ENCODE measurements around the gene CAMK2G.
"Not testable (repeated sequence)": the region's sequence is repeated elsewhere in the genome, so short reads cannot be mapped to it uniquely, and the experiment has no call there.

CAMK2G gene

DNA sequence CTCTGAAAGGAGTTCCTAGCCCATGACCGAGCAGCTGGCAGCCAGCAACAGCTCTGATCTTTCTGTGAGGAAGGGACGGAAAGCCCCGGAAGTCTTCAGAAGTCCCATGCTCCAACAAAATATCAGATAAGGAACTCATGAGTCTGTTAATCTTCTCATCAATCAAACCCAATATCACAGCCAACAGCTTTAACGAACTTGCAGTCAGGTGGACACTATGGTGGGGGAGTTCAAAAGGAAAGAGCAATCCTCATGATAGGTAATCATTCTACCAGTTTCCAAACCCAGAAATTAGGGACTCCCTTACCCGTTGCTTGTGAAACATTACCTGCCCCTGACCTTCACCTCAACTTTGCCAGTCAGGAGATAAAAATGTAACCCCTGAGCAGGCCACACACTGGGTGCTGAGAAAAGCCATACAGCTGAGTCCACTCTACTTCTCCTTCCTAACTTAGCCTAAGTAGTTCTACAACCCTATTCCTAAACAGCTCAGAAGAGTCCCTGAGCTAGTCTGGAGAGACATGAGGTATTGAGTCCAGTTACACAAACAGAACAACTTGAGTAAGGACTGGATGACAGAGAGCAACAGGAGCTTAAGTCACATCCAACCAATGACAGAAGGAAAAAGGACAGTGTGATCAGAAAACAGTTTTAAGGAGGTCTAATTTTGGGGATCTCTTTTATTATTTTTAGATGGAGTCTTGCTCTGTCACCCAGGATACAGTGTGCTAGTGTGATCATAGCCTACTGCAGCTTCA is 65.1 kb downstream of the CAMK2G start:
- no peak for DNase-seq

DNA sequence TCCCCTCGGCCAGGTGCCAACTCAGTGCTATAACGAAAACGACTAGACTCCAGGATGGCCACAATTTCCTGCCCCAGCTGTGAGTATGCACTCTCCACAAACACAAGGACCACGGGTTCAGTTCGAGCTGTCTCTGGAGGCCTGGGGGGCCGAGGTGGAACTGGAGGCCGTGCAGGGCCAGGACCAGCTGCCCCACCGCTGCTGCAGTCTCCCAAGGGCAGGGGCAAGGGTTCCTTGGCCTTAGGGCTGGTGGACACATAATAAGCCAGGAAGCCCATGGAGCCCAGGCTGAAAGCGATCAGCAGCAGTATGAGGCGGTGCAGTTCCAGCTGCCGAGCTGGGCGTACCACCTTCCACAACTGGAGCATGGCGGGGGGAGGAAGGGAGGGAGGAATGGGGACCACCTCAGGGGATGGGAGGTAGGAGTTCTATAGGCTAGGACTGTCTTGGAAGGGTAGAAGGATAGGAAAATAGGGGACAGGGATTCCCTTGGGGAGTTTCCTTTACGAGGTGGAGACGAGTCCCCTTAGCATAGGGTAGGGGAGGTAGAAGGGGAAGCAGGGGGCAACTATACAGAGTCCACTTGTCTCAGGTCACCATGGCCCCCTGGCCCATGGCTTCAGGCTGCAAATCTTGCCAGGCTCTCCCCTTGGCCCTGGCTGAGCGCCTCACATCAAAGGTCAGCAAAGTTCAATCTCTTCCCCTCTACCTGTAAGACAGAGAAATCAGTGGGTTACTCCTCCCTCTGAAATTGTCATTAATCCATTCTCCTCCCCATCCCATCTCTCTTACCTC is 66.1 kb downstream of the CAMK2G start:
- DNase-seq = no peak

GRCh38 chr10:73807471-73807870 is 66.9 kb downstream of the CAMK2G start:
- DNase-seq = no peak

DNA sequence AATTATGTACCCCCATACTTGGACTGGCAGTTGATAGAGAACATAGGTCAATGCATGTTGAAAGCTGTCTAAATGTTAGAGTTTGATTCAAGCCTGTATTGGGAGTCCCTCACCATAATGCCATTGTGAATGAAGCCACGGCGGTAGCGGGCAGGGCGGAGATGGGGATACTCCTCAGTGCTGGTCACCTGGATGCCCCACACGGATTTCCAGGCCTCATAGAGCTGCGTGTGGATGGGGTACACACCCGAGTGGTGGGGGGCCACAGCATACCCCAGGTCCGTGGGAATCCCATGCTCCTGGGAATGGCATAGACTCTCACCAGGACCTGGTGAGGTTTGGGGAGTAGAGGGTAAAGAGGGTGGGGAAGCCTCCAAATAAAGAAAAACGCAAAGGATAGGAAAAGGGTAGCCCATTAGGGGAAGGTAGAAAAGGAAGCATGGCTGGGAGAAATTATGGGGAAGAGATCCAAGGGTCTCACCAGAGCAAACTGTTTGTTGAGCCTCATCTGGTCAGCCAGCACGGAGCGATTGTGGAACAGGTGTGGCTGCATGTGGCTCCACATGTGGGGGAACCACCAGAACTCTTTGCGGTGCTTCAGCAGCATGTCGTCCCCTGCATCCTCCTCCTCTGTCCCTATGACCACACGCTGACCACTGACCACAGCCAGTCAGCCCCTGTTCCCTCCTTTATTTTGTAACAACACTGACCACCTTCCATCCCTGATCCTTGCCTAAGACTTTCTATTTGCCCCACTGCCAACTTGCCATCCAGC is 68.0 kb downstream of the CAMK2G start:
- no peak for DNase-seq

DNA sequence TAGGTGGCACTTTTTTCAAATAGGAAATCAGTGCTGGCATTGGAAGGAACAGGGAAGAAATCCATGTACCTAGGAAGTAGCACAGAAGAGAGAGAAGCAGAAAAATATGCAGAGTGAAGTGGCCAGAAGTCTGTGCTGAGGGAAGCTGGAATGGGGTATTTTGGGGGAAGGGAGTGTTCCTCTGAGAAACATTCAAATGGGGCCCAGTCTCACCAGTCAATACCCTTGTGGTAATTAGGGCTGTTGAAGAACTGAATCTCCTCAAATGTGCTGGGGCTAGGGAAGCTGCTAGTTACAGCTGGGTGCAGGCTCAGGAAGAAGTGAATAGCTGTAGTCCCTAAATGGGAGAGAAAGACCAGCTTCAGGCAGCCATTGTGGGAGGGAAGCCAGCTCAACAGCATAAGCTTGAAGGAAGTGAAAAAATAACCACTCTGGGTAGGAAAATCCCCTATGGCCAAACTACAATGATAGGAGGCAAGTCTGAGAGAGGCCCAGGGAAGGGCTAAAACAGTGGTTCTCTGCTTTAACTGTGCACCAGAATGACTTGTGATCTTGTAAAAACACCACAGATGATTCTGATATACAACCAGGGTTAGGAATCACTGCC is 70.6 kb downstream of the CAMK2G start:
- no peak for DNase-seq

GRCh38 chr10:73802276-73802991 is 71.9 kb downstream of the CAMK2G start:
- DNase-seq = no peak

- no peak for DNase-seq
Measured at GRCh38 chr10:73801253-73801590, 73.1 kb downstream of the CAMK2G start.

DNA sequence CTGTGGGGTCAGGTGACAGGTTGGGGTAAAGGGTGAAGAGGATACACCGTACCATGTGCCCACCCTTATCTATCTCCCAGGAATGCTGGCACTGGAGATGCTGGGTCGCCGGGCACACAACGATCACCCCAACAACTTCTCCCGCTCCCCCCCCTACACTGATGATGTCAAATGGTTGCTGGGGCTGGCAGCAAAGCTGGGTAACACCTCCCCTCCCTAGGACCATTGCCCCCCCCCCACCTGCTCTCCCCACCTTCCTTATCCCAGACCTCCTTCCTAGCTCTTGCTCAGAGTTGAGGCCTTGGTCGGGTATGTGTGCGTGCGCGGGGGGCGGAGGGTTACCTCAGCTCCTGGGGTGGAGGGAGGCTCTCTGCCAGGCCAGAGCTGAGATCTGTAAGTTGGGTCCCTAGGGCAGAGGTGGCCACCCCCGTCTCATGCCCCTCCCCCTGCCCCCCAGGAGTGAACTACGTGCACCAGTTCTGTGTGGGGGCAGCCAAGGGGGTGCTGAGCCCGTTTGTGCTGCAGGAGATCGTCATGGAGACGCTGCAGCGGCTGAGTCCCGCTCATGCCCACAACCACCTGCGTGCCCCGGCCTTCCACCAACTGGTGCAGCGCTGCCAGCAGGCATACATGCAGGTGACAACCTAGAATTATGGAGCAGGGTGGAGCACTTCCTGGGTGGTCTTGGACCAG is 73.6 kb downstream of the CAMK2G start:
- DNase-seq = no peak

DNA sequence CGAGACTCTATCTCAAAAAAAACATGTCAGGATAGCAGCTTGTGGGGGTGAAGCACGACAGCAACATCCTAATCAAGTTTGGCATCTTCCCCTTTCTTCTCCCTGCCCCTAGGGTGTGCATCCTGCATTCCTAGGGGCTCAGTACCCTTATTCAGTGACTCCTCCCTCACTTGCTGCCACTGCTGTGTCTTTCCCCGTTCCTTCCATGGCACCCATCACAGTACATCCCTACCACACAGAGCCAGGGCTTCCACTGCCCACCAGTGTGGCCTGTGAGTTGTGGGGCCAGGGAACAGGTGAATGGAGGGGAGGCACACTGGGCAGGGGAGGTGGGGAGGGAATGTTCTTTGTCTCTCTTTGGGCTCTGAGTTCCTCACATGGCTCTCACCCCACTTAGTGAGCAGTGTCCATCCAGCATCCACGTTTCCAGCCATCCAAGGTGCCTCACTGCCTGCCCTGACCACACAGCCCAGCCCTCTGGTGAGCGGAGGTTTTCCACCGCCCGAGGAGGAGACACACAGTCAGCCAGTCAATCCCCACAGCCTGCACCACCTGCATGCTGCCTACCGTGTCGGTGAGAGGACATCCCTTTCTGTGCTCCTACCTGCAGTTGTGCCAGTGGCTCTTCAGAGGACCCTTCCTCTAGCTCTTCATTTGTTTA is 74.3 kb downstream of the CAMK2G start:
- no peak for DNase-seq

- DNase-seq = no peak
Measured at GRCh38 chr10:73798927-73799560, 75.3 kb downstream of the CAMK2G start.

DNA sequence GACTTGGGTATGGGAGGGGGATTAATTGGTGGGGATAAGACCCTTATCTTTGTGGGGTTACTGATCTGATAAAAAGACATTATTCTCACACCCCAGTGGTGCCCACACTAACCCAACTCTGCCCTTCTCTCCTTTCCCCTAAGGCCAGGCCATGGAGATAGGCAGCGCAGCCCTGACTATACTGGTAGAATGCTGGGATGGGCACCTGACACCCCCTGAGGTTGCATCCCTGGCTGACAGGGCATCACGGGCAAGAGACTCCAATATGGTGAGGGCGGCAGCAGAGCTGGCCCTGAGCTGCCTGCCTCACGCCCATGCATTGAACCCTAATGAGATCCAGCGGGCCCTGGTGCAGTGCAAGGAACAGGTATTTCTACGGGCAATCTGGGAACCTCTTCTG is 76.3 kb downstream of the CAMK2G start:
- no peak for DNase-seq

- DNase-seq = no peak
Measured at GRCh38 chr10:73797324-73798025, 76.9 kb downstream of the CAMK2G start.

DNA sequence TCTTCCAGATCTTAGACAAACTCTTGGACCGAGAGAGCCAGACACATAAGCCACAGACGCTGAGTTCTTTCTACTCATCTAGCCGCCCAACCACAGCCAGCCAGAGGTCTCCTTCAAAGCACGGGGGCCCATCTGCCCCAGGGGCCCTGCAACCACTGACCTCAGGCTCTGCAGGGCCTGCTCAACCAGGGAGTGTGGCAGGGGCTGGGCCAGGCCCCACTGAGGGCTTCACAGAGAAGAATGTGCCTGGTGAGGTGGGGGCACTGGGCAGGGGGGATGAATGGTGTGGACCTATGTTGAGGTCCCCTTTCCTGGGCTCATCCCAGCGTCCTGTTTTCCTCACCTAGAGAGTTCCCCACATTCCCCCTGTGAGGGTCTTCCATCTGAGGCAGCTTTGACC is 77.6 kb downstream of the CAMK2G start:
- no peak for DNase-seq

DNA sequence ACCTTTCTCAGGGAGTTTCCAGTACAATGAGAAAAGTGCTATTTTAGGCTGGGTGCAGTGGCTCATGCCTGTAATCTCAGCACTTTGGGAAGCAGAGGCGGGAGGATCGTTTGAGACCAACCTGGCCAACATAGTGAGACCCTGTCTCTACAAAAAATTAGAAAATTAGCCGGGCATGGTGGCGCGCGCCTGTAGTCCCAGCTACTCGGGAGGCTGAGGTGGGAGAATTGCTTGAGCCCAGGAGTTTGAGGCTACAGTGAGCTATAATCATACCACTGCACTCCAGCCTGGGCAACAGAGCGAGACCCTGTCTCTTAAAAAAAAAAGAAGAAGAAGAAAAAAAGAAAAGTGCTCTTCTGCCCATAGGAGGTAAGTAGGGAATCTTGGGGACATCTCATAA is 78.3 kb downstream of the CAMK2G start:
- DNase-seq = not testable (repeated sequence)

DNA sequence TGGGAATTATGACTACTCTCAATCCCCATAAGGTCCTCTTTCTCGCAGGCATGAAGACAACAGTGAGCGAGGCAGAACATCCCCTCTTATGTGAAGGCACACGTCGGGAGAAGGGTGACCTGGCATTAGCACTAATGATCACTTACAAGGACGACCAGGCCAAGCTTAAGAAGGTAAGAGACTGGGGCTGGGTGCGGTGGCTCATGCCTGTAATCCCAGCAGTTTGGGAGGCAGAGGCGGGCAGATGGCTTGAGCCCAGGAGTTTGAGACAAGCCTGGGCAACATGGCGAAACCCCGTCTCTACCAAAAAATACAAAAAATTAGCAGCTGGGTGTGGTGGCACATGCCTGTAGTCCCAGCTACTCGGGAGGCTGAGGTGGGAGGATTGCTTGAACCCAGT is 78.9 kb downstream of the CAMK2G start:
- not testable (repeated sequence) for DNase-seq

GRCh38 chr10:73793456-73793855 is 80.9 kb downstream of the CAMK2G start:
- no peak for DNase-seq

- DNase-seq = no peak
Measured at GRCh38 chr10:73791871-73792400, 82.4 kb downstream of the CAMK2G start.

DNA sequence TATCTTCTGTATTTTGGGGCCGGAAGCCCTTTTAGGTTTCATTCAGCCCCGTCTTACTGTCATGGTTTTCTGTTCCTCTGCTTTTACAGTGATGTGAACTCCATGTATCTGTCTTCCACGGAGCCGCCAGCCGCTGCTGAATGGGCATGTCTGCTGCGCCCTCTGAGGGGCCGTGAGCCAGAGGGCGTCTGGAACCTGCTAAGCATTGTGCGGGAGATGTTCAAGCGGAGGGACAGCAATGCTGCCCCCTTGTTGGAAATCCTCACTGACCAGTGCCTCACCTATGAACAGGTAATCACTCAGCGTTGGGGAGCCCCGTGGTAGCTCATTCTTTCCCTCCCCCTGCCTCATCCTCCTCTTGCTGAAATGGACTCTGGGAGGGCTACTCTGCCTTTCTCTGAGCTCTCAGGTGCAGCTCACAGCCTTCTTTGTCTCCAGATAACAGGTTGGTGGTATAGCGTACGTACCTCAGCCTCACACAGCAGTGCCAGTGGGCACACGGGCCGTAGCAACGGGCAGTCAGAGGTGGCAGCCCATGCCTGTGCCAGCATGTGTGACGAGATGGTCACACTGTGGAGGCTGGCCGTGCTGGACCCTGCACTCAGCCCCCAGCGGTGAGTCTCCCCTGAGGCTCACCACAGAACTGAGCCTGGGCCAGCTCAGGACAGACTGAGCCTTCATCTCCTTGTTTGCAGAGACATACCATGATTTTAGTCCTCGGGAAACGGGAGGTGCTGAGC is 83.3 kb downstream of the CAMK2G start:
- no peak for DNase-seq

GRCh38 chr10:73789659-73790055 is 84.7 kb downstream of the CAMK2G start:
- DNase-seq = no peak

Measured in NCI-H345 (cell line).